ENCODE measurements around the gene SIX3.

DNA sequence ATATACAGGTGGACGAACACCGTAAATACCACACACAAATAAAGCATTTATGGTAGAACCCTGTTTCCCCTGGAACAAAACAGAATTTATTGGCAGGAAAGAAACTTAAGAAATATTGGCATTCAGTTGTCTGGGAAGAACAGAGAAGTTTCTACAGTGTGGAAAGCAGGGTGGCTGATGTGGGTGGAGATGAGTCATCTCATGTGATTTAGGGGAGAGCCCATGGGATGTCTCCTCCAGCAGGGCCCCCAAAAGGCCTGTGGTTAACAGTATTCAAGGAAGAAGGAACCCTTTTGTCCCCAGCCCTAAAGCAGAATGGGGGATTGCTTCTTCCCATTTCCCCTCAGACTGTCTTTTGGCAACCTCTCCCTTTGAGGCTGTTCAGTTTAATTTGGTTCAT, 24.2 kb downstream of the SIX3 start:
- TF ChIP-seq EZH2phosphoT487 (IDR thresholded peaks at IDR 0.05; ENCODE audit: borderline replicate concordance, low read length) (no peak), EZH2 (IDR thresholded peaks at IDR 0.05; ENCODE audit: low read length, unreplicated experiment) (no peak)
- TF ChIP-seq, protein P1, sequence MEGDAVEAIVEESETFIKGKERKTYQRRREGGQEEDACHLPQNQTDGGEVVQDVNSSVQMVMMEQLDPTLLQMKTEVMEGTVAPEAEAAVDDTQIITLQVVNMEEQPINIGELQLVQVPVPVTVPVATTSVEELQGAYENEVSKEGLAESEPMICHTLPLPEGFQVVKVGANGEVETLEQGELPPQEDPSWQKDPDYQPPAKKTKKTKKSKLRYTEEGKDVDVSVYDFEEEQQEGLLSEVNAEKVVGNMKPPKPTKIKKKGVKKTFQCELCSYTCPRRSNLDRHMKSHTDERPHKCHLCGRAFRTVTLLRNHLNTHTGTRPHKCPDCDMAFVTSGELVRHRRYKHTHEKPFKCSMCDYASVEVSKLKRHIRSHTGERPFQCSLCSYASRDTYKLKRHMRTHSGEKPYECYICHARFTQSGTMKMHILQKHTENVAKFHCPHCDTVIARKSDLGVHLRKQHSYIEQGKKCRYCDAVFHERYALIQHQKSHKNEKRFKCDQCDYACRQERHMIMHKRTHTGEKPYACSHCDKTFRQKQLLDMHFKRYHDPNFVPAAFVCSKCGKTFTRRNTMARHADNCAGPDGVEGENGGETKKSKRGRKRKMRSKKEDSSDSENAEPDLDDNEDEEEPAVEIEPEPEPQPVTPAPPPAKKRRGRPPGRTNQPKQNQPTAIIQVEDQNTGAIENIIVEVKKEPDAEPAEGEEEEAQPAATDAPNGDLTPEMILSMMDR (conservative IDR thresholded peaks at IDR 0.05; ENCODE audit: low read depth, low read length) = no peak
